ENCODE data around the gene IL2RA. TPM values are rescaled to one million over a fixed set of nuclear protein-coding genes. Genes with fewer than 3 reads are reported as not detected.

The IL2RA gene
- total and polyA plus RNA-seq, 4 experiments from 2014 or later = 15.1 to 29.9 (median 20.4) TPM

DNA sequence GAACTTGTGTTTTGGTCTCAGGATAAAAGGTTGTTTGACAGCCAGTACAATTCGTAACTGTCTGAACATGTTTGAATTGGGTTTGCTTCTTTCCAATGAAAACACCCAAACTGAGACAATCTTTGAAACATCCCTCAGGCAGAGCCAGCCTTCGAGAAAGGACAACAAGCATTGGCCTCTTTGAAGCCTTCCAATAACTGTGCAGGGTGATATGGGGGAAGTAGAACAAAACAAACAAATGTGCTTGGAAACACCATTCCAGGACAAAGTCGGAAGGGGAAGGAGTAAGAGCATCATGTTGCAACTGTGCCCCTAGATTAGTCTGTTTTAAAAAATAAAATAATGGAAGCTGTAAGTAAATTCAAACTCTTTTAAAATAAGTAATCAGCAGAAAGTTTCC, 39.5 kb downstream of the IL2RA start:
- Histone ChIP-seq H3K36me3 (ENCODE audit: insufficient read depth, low read length) (peaks cover 33% of the 10 kb centered on the region), H3K9me3 (ENCODE audit: control insufficient read depth in 1 of 2, low read length in 2 of 2) (no peaks in the 10 kb centered on the region), H3K27me3 (ENCODE audit: insufficient read depth, low read length) (no peaks in the 10 kb centered on the region), H3K4me1 (ENCODE audit: insufficient read depth, low read length) (peaks cover 6% of the 10 kb centered on the region), H3K4me3 (ENCODE audit: low read length in 2 of 2) (no peak overlapping the region), H3K27ac (ENCODE audit: low read depth, low read length) (no peak overlapping the region)
- intact Hi-C loops (cut with micrococcal nuclease) = no loop called here
- H3K4me3 Mint-ChIP-seq = no peak overlapping the region
- ChIA-PET CTCF (ENCODE audit: partially characterized antibody) (interaction anchor here (1.4 kb wide), 1 partner anchor 9 kb away, joined by 6 read pairs; no protein-coding TSS in a partner anchor), POLR2A (ENCODE audit: partially characterized antibody) (interaction anchor here (1.2 kb wide), 1 partner anchor 8 kb away, joined by 4 read pairs; no protein-coding TSS in a partner anchor)
- H3K4me1 Mint-ChIP-seq = peaks cover 13 to 24% (median 18%) of the 10 kb centered on the region in 4 donors
- peak overlapping the region in 4 of 7 donors; percentile 13 to 83 (median 47) for H3K27ac Mint-ChIP-seq
- peaks cover 0 to 2% (median 0%) of the 10 kb centered on the region in 8 donors for H3K9me3 Mint-ChIP-seq
- H3K27me3 Mint-ChIP-seq = no peaks in the 10 kb centered on the region
- no peak for DNase-seq
- peaks cover 52 to 53% of the 10 kb centered on the region in 2 donors for H3K36me3 Mint-ChIP-seq

DNA sequence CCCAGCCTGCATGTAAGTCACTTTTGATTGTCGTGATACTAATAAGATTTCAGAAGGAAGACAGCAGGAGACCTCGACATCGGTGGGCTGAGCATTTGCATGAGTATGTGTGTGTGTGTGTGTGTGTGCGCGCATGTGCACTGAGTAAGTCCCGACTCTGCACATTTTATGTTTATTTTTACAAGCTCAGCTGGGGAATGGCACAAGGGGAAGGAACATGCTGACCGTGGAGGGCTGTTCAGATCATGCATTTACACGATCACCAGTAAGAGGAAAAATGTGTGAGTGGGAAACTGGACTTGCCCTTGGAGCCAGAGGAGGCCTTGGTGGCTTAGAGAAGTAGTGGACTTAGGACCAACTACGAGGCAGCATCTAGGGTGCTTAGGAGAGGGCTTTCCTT, 41.3 kb downstream of the IL2RA start:
- Histone ChIP-seq H3K36me3 (ENCODE audit: insufficient read depth, low read length) (peaks cover 38% of the 10 kb centered on the region), H3K27me3 (ENCODE audit: insufficient read depth, low read length) (no peaks in the 10 kb centered on the region), H3K27ac (ENCODE audit: low read depth, low read length) (no peak overlapping the region), H3K4me3 (ENCODE audit: low read length in 2 of 2) (no peak overlapping the region), H3K4me1 (ENCODE audit: insufficient read depth, low read length) (peaks cover 1% of the 10 kb centered on the region), H3K9me3 (ENCODE audit: control insufficient read depth in 1 of 2, low read length in 2 of 2) (no peaks in the 10 kb centered on the region)
- ChIA-PET CTCF (ENCODE audit: partially characterized antibody) (interaction anchor here (2.6 kb wide), 1 partner anchor 66 kb away, joined by 8 read pairs; no protein-coding TSS in a partner anchor), POLR2A (ENCODE audit: partially characterized antibody) (no interaction called here)
- H3K36me3 Mint-ChIP-seq = peaks cover 53 to 57% of the 10 kb centered on the region in 2 donors
- peaks cover 7 to 15% (median 8%) of the 10 kb centered on the region in 4 donors for H3K4me1 Mint-ChIP-seq
- no peak for DNase-seq
- peaks cover 0 to 2% (median 0%) of the 10 kb centered on the region in 8 donors for H3K9me3 Mint-ChIP-seq
- no peaks in the 10 kb centered on the region for H3K27me3 Mint-ChIP-seq
- H3K27ac Mint-ChIP-seq = peak overlapping the region in 1 of 7 donors; percentile 31
- no peak overlapping the region for H3K4me3 Mint-ChIP-seq
- intact Hi-C loops (cut with micrococcal nuclease) = no loop called here

DNA sequence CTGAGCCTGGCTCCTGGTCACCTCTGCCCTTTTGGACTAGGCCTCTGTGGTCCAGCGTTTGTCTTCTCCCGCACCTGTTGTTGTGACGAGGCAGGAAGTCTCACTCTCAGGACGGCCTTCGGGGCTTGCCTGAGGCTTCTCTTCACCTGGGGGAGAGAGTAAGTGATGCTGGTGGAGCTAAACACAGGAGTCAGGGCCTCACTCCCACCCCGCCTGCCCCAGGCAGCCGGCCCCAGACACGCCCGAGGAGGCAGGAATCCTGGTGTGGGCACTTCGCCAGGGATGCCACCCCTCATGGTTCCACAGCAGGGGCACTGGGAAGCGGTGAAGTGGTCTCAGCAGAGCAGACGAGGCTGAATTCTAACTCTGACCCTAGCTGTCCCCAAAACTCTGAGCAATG, 42.4 kb downstream of the IL2RA start:
- H3K4me1 Mint-ChIP-seq = peaks cover 8 to 22% (median 12%) of the 10 kb centered on the region in 4 donors
- DNase-seq = no peak
- H3K36me3 ChIP-seq (ENCODE audit: insufficient read depth, low read length) = peaks cover 34% of the 10 kb centered on the region
- intact Hi-C loops (cut with micrococcal nuclease) = no loop called here
- CTCF ChIA-PET (ENCODE audit: partially characterized antibody) = interaction anchor here (0.7 to 2.6 kb wide), 2 partner anchors 11 to 67 kb away, joined by 5 to 8 read pairs; no protein-coding TSS in a partner anchor
- H3K4me3 ChIP-seq (ENCODE audit: low read length in 2 of 2) = no peak overlapping the region
- no peaks in the 10 kb centered on the region for H3K27me3 ChIP-seq (ENCODE audit: insufficient read depth, low read length)
- peaks cover 54 to 60% of the 10 kb centered on the region in 2 donors for H3K36me3 Mint-ChIP-seq
- no peaks in the 10 kb centered on the region for H3K9me3 ChIP-seq (ENCODE audit: control insufficient read depth in 1 of 2, low read length in 2 of 2)
- peak overlapping the region in 1 of 7 donors; percentile 57 for H3K27ac Mint-ChIP-seq
- H3K27me3 Mint-ChIP-seq = no peaks in the 10 kb centered on the region
- peaks cover 0 to 2% (median 0%) of the 10 kb centered on the region in 8 donors for H3K9me3 Mint-ChIP-seq
- H3K4me3 Mint-ChIP-seq = no peak overlapping the region
- H3K4me1 ChIP-seq (ENCODE audit: insufficient read depth, low read length) = peaks cover 12% of the 10 kb centered on the region
- H3K27ac ChIP-seq (ENCODE audit: low read depth, low read length) = no peak overlapping the region
- POLR2A ChIA-PET (ENCODE audit: partially characterized antibody) = interaction anchor here (1.3 kb wide), 1 partner anchor 18 kb away, joined by 3 read pairs; no protein-coding TSS in a partner anchor

DNA sequence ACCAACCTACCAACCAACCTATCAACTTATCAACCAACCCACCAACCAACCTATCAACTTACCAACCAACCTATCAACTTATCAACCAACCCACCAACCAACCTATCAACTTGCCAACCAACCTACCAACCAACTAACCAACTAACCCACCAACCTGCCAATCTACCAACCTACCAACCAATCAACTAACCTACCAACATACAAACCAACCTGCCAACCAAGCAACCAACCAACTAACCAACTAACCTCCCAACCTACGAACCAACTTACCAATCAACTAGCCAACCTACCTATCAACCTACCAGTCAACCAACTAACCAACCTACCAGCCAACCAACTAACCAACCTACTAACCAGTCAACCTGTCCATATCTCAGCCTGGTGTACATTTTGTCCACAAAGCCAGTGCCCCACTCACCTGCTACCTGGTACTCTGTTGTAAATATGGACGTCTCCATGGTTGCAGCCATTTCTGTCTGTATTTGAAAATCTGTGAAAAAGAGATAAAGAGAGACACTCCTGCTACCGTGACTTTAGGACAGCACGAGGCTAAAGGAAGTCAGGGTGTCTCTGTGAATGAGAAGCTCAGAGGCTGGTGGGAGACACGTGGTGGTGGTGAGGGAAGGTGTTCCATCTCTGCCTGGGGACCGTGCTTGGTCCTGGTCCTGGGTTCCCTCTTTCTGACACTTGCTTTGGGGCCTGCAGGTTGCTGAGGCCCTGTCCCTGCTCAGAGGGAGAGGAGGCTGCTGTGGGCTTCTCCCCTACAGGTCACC, 43.0 kb downstream of the IL2RA start:
- H3K36me3 ChIP-seq (ENCODE audit: insufficient read depth, low read length) = peaks cover 28% of the 10 kb centered on the region
- CTCF ChIA-PET (ENCODE audit: partially characterized antibody) = interaction anchor here (2.6 kb wide), 1 partner anchor 67 kb away, joined by 8 read pairs; no protein-coding TSS in a partner anchor
- intact Hi-C loops (cut with micrococcal nuclease) = no loop called here
- no peak for DNase-seq
- no peak overlapping the region for H3K4me3 ChIP-seq (ENCODE audit: low read length in 2 of 2)
- POLR2A ChIA-PET (ENCODE audit: partially characterized antibody) = interaction anchor here (0.9 to 1.3 kb wide), 2 partner anchors 18 to 67 kb away, joined by 3 read pairs; no protein-coding TSS in a partner anchor
- peaks cover 18% of the 10 kb centered on the region for H3K4me1 ChIP-seq (ENCODE audit: insufficient read depth, low read length)
- peak overlapping the region in 6 of 7 donors; percentile 8 to 92 (median 74) for H3K27ac Mint-ChIP-seq
- H3K9me3 ChIP-seq (ENCODE audit: control insufficient read depth in 1 of 2, low read length in 2 of 2) = no peaks in the 10 kb centered on the region
- no peaks in the 10 kb centered on the region for H3K27me3 ChIP-seq (ENCODE audit: insufficient read depth, low read length)
- H3K9me3 Mint-ChIP-seq = peaks cover 0 to 2% (median 0%) of the 10 kb centered on the region in 8 donors
- peak overlapping the region in 1 of 8 donors; percentile 56 for H3K4me3 Mint-ChIP-seq
- no peaks in the 10 kb centered on the region for H3K27me3 Mint-ChIP-seq
- peaks cover 50 to 60% of the 10 kb centered on the region in 2 donors for H3K36me3 Mint-ChIP-seq
- no peak overlapping the region for H3K27ac ChIP-seq (ENCODE audit: low read depth, low read length)
- H3K4me1 Mint-ChIP-seq = peaks cover 14 to 28% (median 18%) of the 10 kb centered on the region in 4 donors

DNA sequence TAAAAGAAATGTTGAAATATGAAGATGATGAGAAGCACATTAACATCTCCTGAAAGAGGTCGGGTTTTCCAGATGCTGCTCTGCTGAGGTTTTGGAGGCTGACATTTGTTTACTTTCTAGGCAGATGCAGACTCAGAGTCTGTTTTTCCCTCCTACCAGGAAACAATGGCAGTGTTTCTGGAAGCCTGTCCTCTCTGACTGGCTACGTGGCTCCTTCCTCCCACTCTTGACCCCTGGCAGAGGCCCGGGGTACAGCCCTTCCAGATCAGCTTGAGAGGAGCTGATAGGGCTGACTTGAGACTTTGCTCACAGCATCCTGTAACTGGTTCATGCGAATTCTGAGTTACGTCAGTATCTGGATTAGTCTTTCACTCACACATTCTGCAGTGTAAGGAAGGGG, 43.7 kb downstream of the IL2RA start:
- peaks cover 43 to 58% of the 10 kb centered on the region in 2 donors for H3K36me3 Mint-ChIP-seq
- peaks cover 0 to 2% (median 0%) of the 10 kb centered on the region in 8 donors for H3K9me3 Mint-ChIP-seq
- ChIA-PET POLR2A (ENCODE audit: partially characterized antibody) (interaction anchor here (0.9 kb wide), 1 partner anchor 68 kb away, joined by 3 read pairs; no protein-coding TSS in a partner anchor), CTCF (ENCODE audit: partially characterized antibody) (interaction anchor here (2.6 to 10.3 kb wide), 2 partner anchors 67 to 68 kb away, joined by 8 to 127 read pairs; no protein-coding TSS in a partner anchor)
- Histone ChIP-seq H3K9me3 (ENCODE audit: control insufficient read depth in 1 of 2, low read length in 2 of 2) (no peaks in the 10 kb centered on the region), H3K36me3 (ENCODE audit: insufficient read depth, low read length) (peaks cover 21% of the 10 kb centered on the region), H3K4me3 (ENCODE audit: low read length in 2 of 2) (no peak overlapping the region), H3K27me3 (ENCODE audit: insufficient read depth, low read length) (no peaks in the 10 kb centered on the region), H3K27ac (ENCODE audit: low read depth, low read length) (no peak overlapping the region), H3K4me1 (ENCODE audit: insufficient read depth, low read length) (peaks cover 23% of the 10 kb centered on the region)
- peak overlapping the region in 4 of 7 donors; percentile 47 to 84 (median 62) for H3K27ac Mint-ChIP-seq
- no peak for DNase-seq
- H3K4me1 Mint-ChIP-seq = peaks cover 17 to 34% (median 23%) of the 10 kb centered on the region in 4 donors
- H3K4me3 Mint-ChIP-seq = no peak overlapping the region
- intact Hi-C loops (cut with micrococcal nuclease) = no loop called here
- no peaks in the 10 kb centered on the region for H3K27me3 Mint-ChIP-seq

DNA sequence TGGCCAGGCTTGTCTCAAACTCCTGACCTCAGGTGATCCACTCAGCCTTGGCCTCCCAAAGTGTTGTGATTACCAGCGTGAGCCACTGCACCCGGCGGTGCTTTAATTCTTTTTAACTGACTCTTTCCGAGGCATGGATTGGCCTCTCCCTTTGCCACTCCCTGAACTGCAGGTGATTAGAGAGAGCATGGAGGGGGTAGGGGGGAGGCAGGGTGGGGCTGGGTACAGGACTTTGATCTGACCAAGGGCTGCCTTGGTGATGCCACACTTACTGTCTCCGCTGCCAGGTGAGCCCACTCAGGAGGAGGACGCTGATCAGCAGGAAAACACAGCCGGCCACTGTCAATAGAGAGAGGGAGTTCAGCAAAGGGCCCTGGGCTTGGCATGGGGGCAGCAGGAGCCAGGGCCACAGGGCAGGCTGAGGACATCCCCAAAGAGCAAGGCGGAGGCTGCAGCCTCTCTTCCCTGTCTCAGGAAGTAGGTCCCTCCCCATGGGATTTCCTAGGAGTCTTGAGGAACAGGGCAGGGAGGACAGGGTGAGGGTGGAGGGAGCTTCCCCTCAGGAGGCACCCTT, 44.3 kb downstream of the IL2RA start:
- H3K27me3 ChIP-seq (ENCODE audit: insufficient read depth, low read length) = no peaks in the 10 kb centered on the region
- H3K36me3 ChIP-seq (ENCODE audit: insufficient read depth, low read length) = peaks cover 15% of the 10 kb centered on the region
- Mint-ChIP-seq H3K4me3 (no peak overlapping the region), H3K27me3 (no peaks in the 10 kb centered on the region), H3K9me3 (peaks cover 0 to 2% (median 0%) of the 10 kb centered on the region in 8 donors), H3K36me3 (peaks cover 41 to 54% of the 10 kb centered on the region in 2 donors), H3K27ac (peak overlapping the region in 2 of 7 donors; percentile 47 to 72), H3K4me1 (peaks cover 17 to 36% (median 24%) of the 10 kb centered on the region in 4 donors)
- no peak for DNase-seq
- intact Hi-C loops (cut with micrococcal nuclease) = no loop called here
- peaks cover 23% of the 10 kb centered on the region for H3K4me1 ChIP-seq (ENCODE audit: insufficient read depth, low read length)
- ChIA-PET CTCF (ENCODE audit: partially characterized antibody) (interaction anchor here (0.7 to 10.3 kb wide), 3 partner anchors 11 to 68 kb away, joined by 3 to 127 read pairs (median 6); no protein-coding TSS in a partner anchor), POLR2A (ENCODE audit: partially characterized antibody) (interaction anchor here (0.9 to 1.8 kb wide), 2 partner anchors 33 to 69 kb away, joined by 3 to 10 read pairs; no protein-coding TSS in a partner anchor)
- no peaks in the 10 kb centered on the region for H3K9me3 ChIP-seq (ENCODE audit: control insufficient read depth in 1 of 2, low read length in 2 of 2)
- H3K27ac ChIP-seq (ENCODE audit: low read depth, low read length) = no peak overlapping the region
- no peak overlapping the region for H3K4me3 ChIP-seq (ENCODE audit: low read length in 2 of 2)

Data from CD4-positive, alpha-beta memory T cell (primary cell).